Activated T-cell treated with anti-CD3 and anti-CD28 coated beads, Interleukin-2, amount 50 U/mL, for 72 hours (primary cell): Measurements from ENCODE around the gene CERS4. TPM values are rescaled to one million over a fixed set of nuclear protein-coding genes. Genes with fewer than 3 reads are reported as not detected.

Experiments
- ATAC-seq, 2 donors: fragments of 150-1000 bp; cut with Tn5 transposase; replicated peaks in 1 of 2; 2 replicates each; pipeline ENCODE4 v1.10.0; 2021; ENCODE audit warnings: moderate library complexity in 2 of 2, mild to moderate bottlenecking in 1 of 2
- DNase-seq, 2 donors: peaks; one replicate each; pipeline ENCODE4 v3.0.0; 2021 to 2022; ENCODE audit warnings: mixed read lengths in 1 of 2
- H3K27ac Mint-ChIP-seq: one replicate; pipeline ENCODE4 v1.8.0; 2022; ENCODE audit warnings: mild to moderate bottlenecking, moderate library complexity, mixed read lengths
- H3K27me3 Mint-ChIP-seq: one replicate; pipeline ENCODE4 v1.8.0; 2022; ENCODE audit warnings: low read depth, mixed read lengths
- H3K36me3 Mint-ChIP-seq, 2 donors: one replicate each; pipeline ENCODE4 v1.8.0; 2022; ENCODE audit warnings: mixed read lengths in 2 of 2, mild to moderate bottlenecking in 1 of 2; ENCODE audit not compliant: insufficient read depth in 2 of 2
- H3K4me1 Mint-ChIP-seq: one replicate; pipeline ENCODE4 v1.8.0; 2022; ENCODE audit warnings: low read depth, mixed read lengths
- H3K4me3 Mint-ChIP-seq, 2 donors: one replicate each; pipeline ENCODE4 v1.8.0; 2022; ENCODE audit warnings: mild to moderate bottlenecking in 2 of 2, mixed read lengths in 2 of 2, moderate library complexity in 2 of 2
- H3K9me3 Mint-ChIP-seq, 2 donors: one replicate each; pipeline ENCODE4 v1.8.0; 2022; ENCODE audit warnings: mixed read lengths in 2 of 2
- total RNA-seq, 2 donors: library from RNA; stranded (reverse); gene quantifications; one replicate each; pipeline ENCODE4 v1.2.3, GENCODE V29; 2022

Gene CERS4, protein sequence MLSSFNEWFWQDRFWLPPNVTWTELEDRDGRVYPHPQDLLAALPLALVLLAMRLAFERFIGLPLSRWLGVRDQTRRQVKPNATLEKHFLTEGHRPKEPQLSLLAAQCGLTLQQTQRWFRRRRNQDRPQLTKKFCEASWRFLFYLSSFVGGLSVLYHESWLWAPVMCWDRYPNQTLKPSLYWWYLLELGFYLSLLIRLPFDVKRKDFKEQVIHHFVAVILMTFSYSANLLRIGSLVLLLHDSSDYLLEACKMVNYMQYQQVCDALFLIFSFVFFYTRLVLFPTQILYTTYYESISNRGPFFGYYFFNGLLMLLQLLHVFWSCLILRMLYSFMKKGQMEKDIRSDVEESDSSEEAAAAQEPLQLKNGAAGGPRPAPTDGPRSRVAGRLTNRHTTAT
- total RNA-seq = 10 to 100 TPM; 23.2 to 29.5 TPM

- DNase-seq (peak; percentile 80 to 87), ATAC-seq (peak; percentile 86 to 89)
- peak within 1 kb of the TSS; percentile 86 to 100 for H3K4me3 Mint-ChIP-seq
- H3K27me3 Mint-ChIP-seq = no peaks in the 10 kb centered on the region
- no peaks in the 10 kb centered on the region for H3K9me3 Mint-ChIP-seq
- H3K36me3 Mint-ChIP-seq = peaks cover 9 to 10% of the 10 kb centered on the region in 2 donors
- H3K4me1 Mint-ChIP-seq = peaks cover 36% of the 10 kb centered on the region
- H3K27ac Mint-ChIP-seq = peak within 1 kb of the TSS; percentile 59
These were observed at the start of gene CERS4 for GRCh38 chr19:8208922-8209461. Gene CERS4, plus strand, starts transcription at chr19:8209370. Its CDS starts 41,707 bp downstream, at chr19:8251077.

DNA sequence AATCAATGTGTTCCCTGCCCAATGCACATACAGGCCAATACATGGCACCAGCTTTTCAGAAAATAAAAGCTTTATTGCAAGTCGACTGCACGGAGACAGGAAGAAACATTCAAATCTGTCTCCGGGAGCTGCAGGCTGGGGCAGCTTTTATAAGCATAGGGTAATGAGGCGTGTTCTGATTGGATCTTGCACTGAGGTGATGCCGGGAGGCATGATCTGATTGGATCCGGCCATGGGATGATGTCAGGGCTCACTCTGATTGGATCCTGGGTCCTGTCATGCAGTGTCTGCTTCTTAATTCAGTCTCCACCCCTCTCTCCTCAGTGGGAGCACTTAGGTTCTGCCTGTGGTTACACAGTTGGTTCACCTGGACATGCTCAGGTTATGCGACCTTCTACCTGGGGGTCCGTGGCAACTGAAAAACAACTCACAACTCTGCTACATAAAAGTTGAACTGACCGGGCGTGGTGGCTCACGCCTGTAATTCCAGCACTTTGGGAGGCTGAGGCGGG, 48.0 kb upstream of the CERS4 start:
- peak in 1 of 2 donors; percentile 32 for DNase-seq

DNA sequence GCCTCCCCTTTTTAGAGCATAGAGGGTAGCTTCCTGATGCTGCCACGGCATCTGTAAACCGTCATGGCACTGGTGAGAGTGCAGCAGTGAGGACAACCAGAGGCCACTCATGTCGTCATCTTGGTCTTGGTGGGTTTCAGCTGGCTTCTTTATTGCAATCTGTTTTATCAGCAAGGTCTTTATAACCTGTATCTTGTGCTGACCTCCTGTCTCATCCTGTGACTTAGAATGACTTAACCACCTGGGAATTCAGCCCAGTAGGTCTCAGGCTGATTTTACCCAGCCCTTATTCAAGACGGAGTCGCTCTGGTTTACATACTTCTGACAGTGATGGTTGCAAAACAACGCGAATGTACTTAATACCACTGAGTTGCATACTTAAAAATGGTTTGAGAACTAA, 45.4 kb upstream of the CERS4 start:
- H3K36me3 Mint-ChIP-seq = no peaks in the 10 kb centered on the region
- no peaks in the 10 kb centered on the region for H3K27me3 Mint-ChIP-seq
- peaks cover 10% of the 10 kb centered on the region for H3K4me1 Mint-ChIP-seq
- H3K27ac Mint-ChIP-seq = no peak overlapping the region
- no peaks in the 10 kb centered on the region for H3K9me3 Mint-ChIP-seq
- ATAC-seq (no peak), DNase-seq (no peak)
- no peak overlapping the region for H3K4me3 Mint-ChIP-seq

More for the DNA sequence above, 48.0 kb upstream of the CERS4 start:
- no peaks in the 10 kb centered on the region for H3K27me3 Mint-ChIP-seq
- peaks cover 16% of the 10 kb centered on the region for H3K4me1 Mint-ChIP-seq
- no peak overlapping the region for H3K27ac Mint-ChIP-seq
- ATAC-seq = peak in 1 of 2 donors; percentile 85
- no peaks in the 10 kb centered on the region for H3K36me3 Mint-ChIP-seq
- peak overlapping the region in 1 of 2 donors; percentile 23 for H3K4me3 Mint-ChIP-seq
- H3K9me3 Mint-ChIP-seq = no peaks in the 10 kb centered on the region

DNA sequence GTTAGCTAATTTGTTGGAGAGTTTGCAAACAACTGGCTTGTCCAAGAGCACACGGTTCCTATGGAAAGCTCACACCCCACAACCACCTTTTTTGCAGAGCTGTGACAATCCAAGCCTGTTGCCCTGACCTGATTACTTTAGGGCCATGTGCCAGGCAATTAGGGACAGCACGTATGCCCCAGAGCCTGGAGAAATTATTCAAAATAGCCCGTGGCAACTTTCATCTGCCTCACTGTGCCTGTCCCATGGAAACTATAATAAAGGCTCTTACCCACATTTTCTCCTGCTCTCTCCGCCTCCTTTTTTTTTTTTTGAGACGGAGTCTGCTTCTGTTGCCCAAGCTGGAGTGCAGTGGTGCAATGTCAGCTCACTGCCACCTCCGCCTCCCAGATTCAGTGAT, 41.2 kb upstream of the CERS4 start:
- Mint-ChIP-seq H3K27me3 (no peaks in the 10 kb centered on the region), H3K9me3 (no peaks in the 10 kb centered on the region), H3K4me1 (no peaks in the 10 kb centered on the region), H3K36me3 (no peaks in the 10 kb centered on the region), H3K27ac (no peak overlapping the region), H3K4me3 (no peak overlapping the region)
- ATAC-seq (no peak), DNase-seq (no peak)

DNA sequence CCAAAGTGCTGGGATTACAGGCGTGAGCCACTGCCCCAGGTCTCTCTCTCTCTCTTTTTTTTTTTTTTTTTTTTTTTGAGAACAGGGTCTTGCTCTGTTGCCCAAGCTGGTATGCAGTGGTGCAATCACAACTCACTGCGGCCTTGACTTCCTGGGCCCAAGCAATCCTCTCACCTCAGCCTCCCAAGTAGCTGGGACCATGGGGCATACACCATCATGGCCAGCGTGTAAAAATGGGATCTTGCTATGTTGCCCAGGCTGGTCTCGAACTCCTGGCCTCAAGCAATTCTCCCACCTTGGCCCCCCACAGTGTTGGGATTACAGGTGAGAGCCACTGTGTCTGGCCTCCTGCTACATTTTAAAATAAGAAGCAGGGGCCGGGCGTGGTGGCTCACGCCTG, 40.6 kb upstream of the CERS4 start:
- Mint-ChIP-seq H3K27me3 (no peaks in the 10 kb centered on the region), H3K4me1 (no peaks in the 10 kb centered on the region), H3K36me3 (no peaks in the 10 kb centered on the region), H3K27ac (no peak overlapping the region), H3K4me3 (no peak overlapping the region), H3K9me3 (no peaks in the 10 kb centered on the region)
- DNase-seq (no peak), ATAC-seq (no peak)

GRCh38 chr19:8174706-8175105, 34.5 kb upstream of the CERS4 start:
- Mint-ChIP-seq H3K4me3 (no peak overlapping the region), H3K27ac (no peak overlapping the region), H3K4me1 (no peaks in the 10 kb centered on the region), H3K27me3 (no peaks in the 10 kb centered on the region), H3K36me3 (no peaks in the 10 kb centered on the region), H3K9me3 (no peaks in the 10 kb centered on the region)
- no peak for ATAC-seq
- no peak for DNase-seq

DNA sequence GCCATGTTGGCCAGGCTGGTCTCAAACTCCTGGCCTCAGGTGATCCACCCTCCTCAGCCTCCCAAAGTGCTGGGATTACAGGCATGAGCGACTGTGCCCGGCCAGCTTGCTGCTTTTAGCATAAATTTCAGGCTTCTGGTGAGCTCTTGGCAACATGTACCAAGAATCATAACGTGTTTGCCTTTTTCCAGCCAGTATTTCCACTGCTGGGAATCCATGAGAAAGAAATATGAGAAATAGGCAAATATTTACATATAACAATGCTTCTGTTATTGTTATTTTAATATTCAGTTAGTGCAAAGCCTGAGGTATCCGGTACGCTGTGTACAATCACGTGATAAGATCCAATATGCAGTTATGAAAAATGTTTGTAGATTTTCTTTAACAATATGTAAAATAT, 29.2 kb upstream of the CERS4 start:
- no peak overlapping the region for H3K4me3 Mint-ChIP-seq
- no peaks in the 10 kb centered on the region for H3K36me3 Mint-ChIP-seq
- no peaks in the 10 kb centered on the region for H3K27me3 Mint-ChIP-seq
- H3K9me3 Mint-ChIP-seq = no peaks in the 10 kb centered on the region
- H3K27ac Mint-ChIP-seq = no peak overlapping the region
- ATAC-seq (no peak), DNase-seq (no peak)
- H3K4me1 Mint-ChIP-seq = peaks cover 13% of the 10 kb centered on the region

GRCh38 chr19:8184274-8184673, 24.9 kb upstream of the CERS4 start:
- no peak for ATAC-seq
- Mint-ChIP-seq H3K9me3 (no peaks in the 10 kb centered on the region), H3K36me3 (no peaks in the 10 kb centered on the region), H3K27ac (no peak overlapping the region), H3K27me3 (no peaks in the 10 kb centered on the region), H3K4me1 (peaks cover 23% of the 10 kb centered on the region), H3K4me3 (no peak overlapping the region)
- no peak for DNase-seq

- DNase-seq (no peak), ATAC-seq (no peak)
- Mint-ChIP-seq H3K4me1 (peaks cover 23% of the 10 kb centered on the region), H3K27ac (no peak overlapping the region), H3K4me3 (no peak overlapping the region), H3K36me3 (no peaks in the 10 kb centered on the region), H3K9me3 (no peaks in the 10 kb centered on the region), H3K27me3 (no peaks in the 10 kb centered on the region)
These were observed 23.7 kb upstream of the CERS4 start for GRCh38 chr19:8185343-8186068.

DNA sequence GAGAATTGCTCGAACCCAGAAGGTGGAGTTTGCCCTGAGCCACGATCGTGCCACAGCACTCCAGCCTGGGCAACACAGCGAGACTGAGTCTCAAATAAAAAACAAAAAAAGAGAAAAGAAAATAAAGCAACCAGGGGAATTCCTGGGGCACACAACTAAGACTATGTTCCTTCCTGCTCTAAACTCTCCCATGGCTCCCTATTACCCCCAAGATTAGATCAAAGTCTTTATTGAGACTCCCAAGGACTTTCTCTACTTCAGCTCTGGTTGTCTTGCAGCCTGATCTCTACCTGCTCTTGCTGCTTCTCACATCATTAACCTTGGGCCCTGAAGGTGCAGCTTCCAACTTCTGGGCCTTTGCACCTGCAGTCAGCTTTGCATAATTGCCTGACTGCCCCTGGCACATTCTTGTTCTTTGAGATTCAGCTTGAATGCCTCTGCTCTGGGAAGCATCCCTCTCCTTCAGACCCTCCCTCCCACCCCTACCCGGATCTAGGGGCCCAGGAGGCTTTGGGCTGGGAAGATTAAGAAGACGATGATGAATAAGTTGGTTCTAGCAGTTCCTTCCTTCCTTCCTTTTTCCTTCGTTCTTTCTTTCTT, 16.8 kb upstream of the CERS4 start:
- Mint-ChIP-seq H3K4me3 (peak overlapping the region in 1 of 2 donors; percentile 44), H3K27me3 (no peaks in the 10 kb centered on the region), H3K27ac (peak overlapping the region; percentile 98), H3K4me1 (peaks cover 56% of the 10 kb centered on the region), H3K36me3 (no peaks in the 10 kb centered on the region), H3K9me3 (no peaks in the 10 kb centered on the region)
- ATAC-seq = no peak
- DNase-seq = no peak

- DNase-seq (peak; percentile 51 to 69), ATAC-seq (peak; percentile 63 to 73)
- H3K27ac Mint-ChIP-seq = peak overlapping the region; percentile 90
- H3K27me3 Mint-ChIP-seq = no peaks in the 10 kb centered on the region
- no peaks in the 10 kb centered on the region for H3K36me3 Mint-ChIP-seq
- peaks cover 52% of the 10 kb centered on the region for H3K4me1 Mint-ChIP-seq
- H3K4me3 Mint-ChIP-seq = peak overlapping the region; percentile 80 to 83
- no peaks in the 10 kb centered on the region for H3K9me3 Mint-ChIP-seq
These were observed 14.5 kb upstream of the CERS4 start for GRCh38 chr19:8194528-8195267.

GRCh38 chr19:8196271-8196927, 12.8 kb upstream of the CERS4 start:
- H3K4me1 Mint-ChIP-seq = peaks cover 52% of the 10 kb centered on the region
- no peaks in the 10 kb centered on the region for H3K9me3 Mint-ChIP-seq
- H3K27ac Mint-ChIP-seq = peak overlapping the region; percentile 88
- DNase-seq (no peak), ATAC-seq (no peak)
- no peaks in the 10 kb centered on the region for H3K36me3 Mint-ChIP-seq
- H3K4me3 Mint-ChIP-seq = peak overlapping the region in 1 of 2 donors; percentile 16
- no peaks in the 10 kb centered on the region for H3K27me3 Mint-ChIP-seq
